ENCODE data around the gene ETFBKMT.
A peak's percentile ranks its signal among the peaks of the same experiment; 100 is the strongest.

The ETFBKMT gene, protein sequence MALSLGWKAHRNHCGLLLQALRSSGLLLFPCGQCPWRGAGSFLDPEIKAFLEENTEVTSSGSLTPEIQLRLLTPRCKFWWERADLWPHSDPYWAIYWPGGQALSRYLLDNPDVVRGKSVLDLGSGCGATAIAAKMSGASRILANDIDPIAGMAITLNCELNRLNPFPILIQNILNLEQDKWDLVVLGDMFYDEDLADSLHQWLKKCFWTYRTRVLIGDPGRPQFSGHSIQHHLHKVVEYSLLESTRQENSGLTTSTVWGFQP

DNA sequence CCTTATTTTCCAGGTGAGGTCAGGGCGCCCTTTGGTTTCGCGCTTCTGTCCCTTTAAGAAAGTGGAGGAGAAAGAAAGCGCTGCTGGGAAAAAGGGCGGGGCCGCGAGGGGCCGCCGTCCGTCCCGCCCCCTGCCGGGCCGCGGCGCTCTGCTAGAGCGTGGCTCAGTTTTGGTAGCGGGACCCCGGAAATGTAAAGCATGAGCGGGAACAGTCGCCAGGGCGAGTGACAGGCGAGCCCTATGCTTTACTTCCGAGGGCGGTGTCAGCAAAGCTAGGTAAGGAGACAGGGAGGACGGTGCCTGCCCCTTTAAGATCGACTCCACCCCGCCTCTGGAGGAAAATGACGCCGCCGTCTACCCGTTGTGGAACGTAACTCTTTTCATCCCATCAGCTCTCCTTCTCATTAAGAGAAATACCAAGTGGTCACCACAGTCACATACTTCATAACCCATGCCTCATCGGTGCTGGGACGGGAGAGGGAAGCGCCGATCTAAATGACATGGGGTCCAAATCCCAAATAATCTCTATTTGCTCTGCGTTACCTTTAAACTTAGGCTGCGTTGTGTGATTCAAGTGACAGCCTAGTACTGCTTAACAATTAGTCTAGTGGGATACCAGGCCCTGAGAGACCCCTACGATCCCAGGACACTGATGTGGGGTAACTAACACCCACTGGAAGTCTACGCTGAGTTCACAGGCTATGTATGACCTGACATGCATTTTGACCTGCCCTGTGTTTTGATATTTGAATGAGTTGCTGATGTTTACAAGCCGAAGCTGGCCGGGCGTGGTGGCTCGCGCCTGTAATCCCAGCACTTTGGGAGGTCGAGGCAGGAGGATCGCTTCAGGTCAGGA, at the start of gene ETFBKMT:
Gene ETFBKMT (plus strand): TSS at position 602 of the 856 bp plus-strand sequence. CDS start 2,266 bp downstream, outside the sequence.
- H3K4me3 ChIP-seq (ENCODE audit: low read depth, low read length) = peak within 1 kb of the TSS; percentile 82
- TF ChIP-seq, protein P1, sequence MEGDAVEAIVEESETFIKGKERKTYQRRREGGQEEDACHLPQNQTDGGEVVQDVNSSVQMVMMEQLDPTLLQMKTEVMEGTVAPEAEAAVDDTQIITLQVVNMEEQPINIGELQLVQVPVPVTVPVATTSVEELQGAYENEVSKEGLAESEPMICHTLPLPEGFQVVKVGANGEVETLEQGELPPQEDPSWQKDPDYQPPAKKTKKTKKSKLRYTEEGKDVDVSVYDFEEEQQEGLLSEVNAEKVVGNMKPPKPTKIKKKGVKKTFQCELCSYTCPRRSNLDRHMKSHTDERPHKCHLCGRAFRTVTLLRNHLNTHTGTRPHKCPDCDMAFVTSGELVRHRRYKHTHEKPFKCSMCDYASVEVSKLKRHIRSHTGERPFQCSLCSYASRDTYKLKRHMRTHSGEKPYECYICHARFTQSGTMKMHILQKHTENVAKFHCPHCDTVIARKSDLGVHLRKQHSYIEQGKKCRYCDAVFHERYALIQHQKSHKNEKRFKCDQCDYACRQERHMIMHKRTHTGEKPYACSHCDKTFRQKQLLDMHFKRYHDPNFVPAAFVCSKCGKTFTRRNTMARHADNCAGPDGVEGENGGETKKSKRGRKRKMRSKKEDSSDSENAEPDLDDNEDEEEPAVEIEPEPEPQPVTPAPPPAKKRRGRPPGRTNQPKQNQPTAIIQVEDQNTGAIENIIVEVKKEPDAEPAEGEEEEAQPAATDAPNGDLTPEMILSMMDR (IDR thresholded peaks at IDR 0.05; ENCODE audit: low read depth, low read length) = peak; percentile 31
- DNase-seq (ENCODE audit: low read depth, low spot score) = peak; percentile 89
- in situ Hi-C loops (cut with HindIII; ENCODE audit: low sequenced_read_pairs) = no loop called here

DNA sequence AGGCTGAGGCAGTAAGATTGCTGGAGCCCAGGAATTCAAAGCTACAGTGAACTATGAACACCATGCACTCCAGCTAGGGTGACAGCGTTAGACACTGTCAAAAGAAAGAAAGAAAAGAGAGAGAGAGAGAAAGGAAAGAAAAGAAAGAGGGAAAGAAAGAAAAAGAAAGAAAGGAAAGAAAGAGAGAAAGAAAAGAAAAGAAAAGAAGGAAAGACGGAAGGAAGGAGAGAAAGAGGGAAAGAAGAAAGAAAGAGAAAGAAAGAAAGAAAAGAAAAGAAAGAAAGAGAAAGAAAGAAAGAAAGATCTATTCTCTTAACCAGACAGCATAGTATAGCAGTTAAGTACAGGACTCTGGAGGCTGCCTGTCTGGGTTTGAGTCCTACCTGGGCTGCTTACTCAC, 46.7 kb upstream of the ETFBKMT start:
- TF ChIP-seq, protein P1 (IDR thresholded peaks at IDR 0.05; ENCODE audit: low read depth, low read length) = no peak
- in situ Hi-C loops (cut with HindIII; ENCODE audit: low sequenced_read_pairs) = no loop called here
- no peak overlapping the region for H3K4me3 ChIP-seq (ENCODE audit: low read depth, low read length)
- DNase-seq (ENCODE audit: low read depth, low spot score) = no peak

DNA sequence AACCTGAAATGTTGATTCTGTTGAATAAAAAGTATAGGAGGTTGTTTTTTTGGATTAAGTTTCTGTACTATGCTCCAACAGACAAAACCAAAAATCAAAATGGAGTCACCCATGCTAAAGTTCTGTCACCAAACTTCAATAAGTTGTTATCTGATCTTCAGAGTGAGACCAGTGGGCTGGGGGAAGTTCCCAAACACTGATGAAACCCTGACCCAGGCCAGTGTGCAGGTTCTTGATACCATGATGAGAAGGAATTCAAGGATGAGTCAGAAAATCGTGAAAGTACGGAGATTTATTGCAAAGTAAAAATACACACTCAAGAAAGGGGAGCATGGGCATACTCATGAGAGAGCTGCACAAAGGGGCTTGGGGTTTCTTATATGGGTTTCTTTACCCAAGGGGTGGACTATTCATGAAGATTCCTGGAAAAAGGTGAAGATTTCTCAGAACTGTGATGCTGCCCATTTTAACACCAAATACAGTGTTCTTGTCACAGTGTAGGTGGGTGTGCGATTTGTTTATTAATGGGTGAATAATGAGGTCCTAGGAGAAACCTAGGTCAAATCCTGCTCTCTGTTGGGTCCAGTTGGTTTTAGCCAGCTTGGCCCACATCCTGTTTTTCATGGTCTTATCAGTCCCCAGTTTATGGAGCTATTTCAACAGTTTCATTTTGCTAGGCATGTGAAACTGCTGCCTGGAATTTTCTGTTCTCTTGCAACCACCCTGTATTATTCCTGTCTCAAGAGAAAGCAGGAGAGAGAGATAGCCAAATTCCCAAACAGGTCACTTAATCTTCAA, 41.1 kb upstream of the ETFBKMT start:
- in situ Hi-C loops (cut with HindIII; ENCODE audit: low sequenced_read_pairs) = no loop called here

DNA sequence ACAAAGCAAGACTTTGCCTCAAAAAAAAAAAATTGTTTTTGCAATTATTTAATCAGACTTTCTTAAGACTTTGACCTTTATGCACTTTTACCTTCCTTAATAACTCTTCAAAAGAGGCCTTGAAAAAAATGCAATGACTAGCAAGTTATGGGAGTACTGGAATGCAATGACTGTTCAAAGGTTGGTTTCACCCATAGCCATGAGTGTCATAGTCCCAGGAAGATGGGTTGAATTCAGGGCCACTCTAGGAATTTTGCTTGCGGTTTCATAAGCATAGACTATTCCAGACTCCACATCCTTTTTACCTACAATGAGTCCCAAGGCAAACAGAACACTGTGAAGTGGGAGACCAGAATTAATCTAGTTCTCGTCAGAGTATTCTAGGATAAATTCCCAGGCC, 39.2 kb upstream of the ETFBKMT start:
- no peak overlapping the region for H3K4me3 ChIP-seq (ENCODE audit: low read depth, low read length)
- TF ChIP-seq, protein P1 (IDR thresholded peaks at IDR 0.05; ENCODE audit: low read depth, low read length) = no peak
- DNase-seq (ENCODE audit: low read depth, low spot score) = no peak
- in situ Hi-C loops (cut with HindIII; ENCODE audit: low sequenced_read_pairs) = no loop called here

More for the DNA sequence above, 41.1 kb upstream of the ETFBKMT start:
- TF ChIP-seq, protein P1 (IDR thresholded peaks at IDR 0.05; ENCODE audit: low read depth, low read length) = no peak
- no peak overlapping the region for H3K4me3 ChIP-seq (ENCODE audit: low read depth, low read length)
- no peak for DNase-seq (ENCODE audit: low read depth, low spot score)

DNA sequence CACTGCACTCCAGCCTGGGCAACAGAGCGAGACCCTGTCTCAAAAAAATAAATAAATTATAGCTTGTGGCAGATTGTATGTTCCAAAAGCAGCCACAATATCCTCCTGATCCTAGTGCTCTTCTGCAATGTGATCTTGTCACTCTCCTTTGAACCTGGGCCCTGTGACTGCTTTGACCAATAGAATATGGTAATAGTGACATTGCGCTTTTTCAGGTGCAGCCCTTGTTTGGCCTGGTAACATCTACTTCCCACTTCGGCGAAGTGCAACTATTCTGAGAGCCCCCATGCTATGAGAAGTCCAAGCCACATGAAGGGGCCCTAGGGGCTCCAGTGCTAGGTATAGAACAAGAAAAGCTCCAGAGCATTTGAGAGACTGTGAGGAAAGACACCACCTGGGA, 37.5 kb upstream of the ETFBKMT start:
- TF ChIP-seq, protein P1 (IDR thresholded peaks at IDR 0.05; ENCODE audit: low read depth, low read length) = no peak

More for the DNA sequence above, 37.5 kb upstream of the ETFBKMT start:
- no peak overlapping the region for H3K4me3 ChIP-seq (ENCODE audit: low read depth, low read length)
- in situ Hi-C loops (cut with HindIII; ENCODE audit: low sequenced_read_pairs) = no loop called here
- DNase-seq (ENCODE audit: low read depth, low spot score) = no peak

Measured in astrocyte of the spinal cord (primary cell).